Activated CD8-positive, alpha-beta memory T cell treated with anti-CD3 and anti-CD28 coated beads for 48 hours (primary cell): Measurements from ENCODE around the gene ACVR1C.
"Not testable (repeated sequence)": the region's sequence is repeated elsewhere in the genome, so short reads cannot be mapped to it uniquely, and the experiment has no call there.

Experiments used
- DNase-seq, 3 experiments: peaks; one replicate each; pipeline ENCODE4 v3.0.0-alpha.2; 2020; ENCODE audit warnings: low read depth in 2 of 3, low spot score in 2 of 3

The ACVR1C gene

GRCh38 chr2:157587576-157587975, 41.1 kb downstream of the ACVR1C start:
- no peak for DNase-seq

- DNase-seq: no peak
Observed at GRCh38 chr2:157574165-157574564, 54.5 kb downstream of the ACVR1C start.

GRCh38 chr2:157572725-157573124, 55.9 kb downstream of the ACVR1C start:
- DNase-seq: no peak

GRCh38 chr2:157566623-157567022, 62.0 kb downstream of the ACVR1C start:
- not testable (repeated sequence) for DNase-seq

GRCh38 chr2:157566113-157566512, 62.6 kb downstream of the ACVR1C start:
- DNase-seq: not testable (repeated sequence)

GRCh38 chr2:157565550-157565949, 63.1 kb downstream of the ACVR1C start:
- DNase-seq: no peak

- DNase-seq: no peak
Observed at GRCh38 chr2:157559890-157560289, 68.8 kb downstream of the ACVR1C start.

GRCh38 chr2:157559461-157559860, 69.2 kb downstream of the ACVR1C start:
- DNase-seq: no peak

- no peak for DNase-seq
Observed at GRCh38 chr2:157559061-157559460, 69.6 kb downstream of the ACVR1C start.

- DNase-seq: no peak
Observed at GRCh38 chr2:157557770-157558169, 70.9 kb downstream of the ACVR1C start.

GRCh38 chr2:157540102-157540501, 88.6 kb downstream of the ACVR1C start:
- no peak for DNase-seq

GRCh38 chr2:157538064-157538463, 90.6 kb downstream of the ACVR1C start:
- no peak for DNase-seq

GRCh38 chr2:157536815-157537214, 91.8 kb downstream of the ACVR1C start:
- DNase-seq: no peak

GRCh38 chr2:157528963-157529751, 99.5 kb downstream of the ACVR1C start:
- no peak for DNase-seq

- no peak for DNase-seq
Observed at GRCh38 chr2:157526070-157526469, 102.6 kb downstream of the ACVR1C start.

GRCh38 chr2:157523270-157524247, 105.1 kb downstream of the ACVR1C start:
- DNase-seq: no peak

GRCh38 chr2:157514966-157515365, 113.7 kb downstream of the ACVR1C start:
- DNase-seq: not testable (repeated sequence)

- no peak for DNase-seq
Observed at GRCh38 chr2:157509744-157510143, 118.9 kb downstream of the ACVR1C start.

- DNase-seq: no peak
Observed at GRCh38 chr2:157508676-157509075, 120.0 kb downstream of the ACVR1C start.

GRCh38 chr2:157506586-157506985, 122.1 kb downstream of the ACVR1C start:
- DNase-seq: no peak

GRCh38 chr2:157504623-157505022, 124.0 kb downstream of the ACVR1C start:
- DNase-seq: no peak

GRCh38 chr2:157501026-157501425, 127.6 kb downstream of the ACVR1C start:
- DNase-seq: no peak
